Measurements from ENCODE around the gene OR1Q1. TPM values are rescaled to one million over a fixed set of nuclear protein-coding genes. Genes with fewer than 3 reads are reported as not detected.
"Not testable (repeated sequence)": the region's sequence is repeated elsewhere in the genome, so short reads cannot be mapped to it uniquely, and the experiment has no call there.

The OR1Q1 gene, protein sequence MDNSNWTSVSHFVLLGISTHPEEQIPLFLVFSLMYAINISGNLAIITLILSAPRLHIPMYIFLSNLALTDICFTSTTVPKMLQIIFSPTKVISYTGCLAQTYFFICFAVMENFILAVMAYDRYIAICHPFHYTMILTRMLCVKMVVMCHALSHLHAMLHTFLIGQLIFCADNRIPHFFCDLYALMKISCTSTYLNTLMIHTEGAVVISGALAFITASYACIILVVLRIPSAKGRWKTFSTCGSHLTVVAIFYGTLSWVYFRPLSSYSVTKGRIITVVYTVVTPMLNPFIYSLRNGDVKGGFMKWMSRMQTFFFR
- not detected in 2 replicates for total RNA-seq (2014; rRNA removed; shearing (Covaris generic))

DNA sequence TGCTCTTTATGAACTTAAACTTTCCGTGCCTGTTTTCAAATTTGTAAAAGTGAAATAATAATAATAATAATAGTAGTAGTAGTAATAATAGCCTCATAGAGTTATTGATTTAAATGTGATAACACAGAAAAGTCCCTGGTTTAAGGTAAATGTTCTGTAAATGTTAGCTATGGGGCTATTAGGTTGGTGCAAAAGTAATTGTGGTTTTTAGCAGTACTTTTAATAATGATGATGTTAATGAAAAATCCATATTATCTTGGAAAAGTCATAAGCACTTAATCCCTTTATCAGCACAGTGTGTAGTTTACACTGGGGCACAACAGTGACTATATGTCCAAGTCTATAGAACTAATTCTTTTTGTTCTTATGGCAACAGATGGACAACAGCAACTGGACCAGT lies at the start of gene OR1Q1:
Gene OR1Q1, plus strand, starts transcription at position 377 of the 400 bp plus-strand sequence. Its CDS starts 0 bp downstream, at position 377.
- in situ Hi-C loops (cut with HindIII; ENCODE audit: low sequenced_read_pairs), result no loop called here
- DNase-seq (ENCODE audit: low spot score), result no peak

DNA sequence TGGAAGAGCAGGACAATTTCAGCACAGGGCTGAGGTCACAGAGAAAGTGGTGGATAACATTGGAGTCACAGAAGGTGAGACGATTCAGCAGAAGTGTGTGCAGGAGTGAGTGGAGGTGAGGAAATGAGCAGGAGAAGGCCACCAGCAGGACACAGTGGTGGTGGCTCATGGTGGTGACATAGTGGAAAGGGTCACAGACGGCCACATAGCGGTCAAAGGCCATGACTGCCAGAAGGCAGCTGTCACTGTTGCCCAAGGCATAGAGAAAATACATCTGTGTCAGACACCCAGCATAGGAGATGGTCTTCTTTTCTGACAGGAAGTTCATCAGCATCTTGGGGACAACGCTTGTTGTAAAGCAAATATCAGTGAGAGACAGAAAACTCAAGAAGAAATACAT lies 46.6 kb upstream of the OR1Q1 start:
- no peak for DNase-seq (ENCODE audit: low spot score)
- in situ Hi-C loops (cut with HindIII; ENCODE audit: low sequenced_read_pairs), result no loop called here

DNA sequence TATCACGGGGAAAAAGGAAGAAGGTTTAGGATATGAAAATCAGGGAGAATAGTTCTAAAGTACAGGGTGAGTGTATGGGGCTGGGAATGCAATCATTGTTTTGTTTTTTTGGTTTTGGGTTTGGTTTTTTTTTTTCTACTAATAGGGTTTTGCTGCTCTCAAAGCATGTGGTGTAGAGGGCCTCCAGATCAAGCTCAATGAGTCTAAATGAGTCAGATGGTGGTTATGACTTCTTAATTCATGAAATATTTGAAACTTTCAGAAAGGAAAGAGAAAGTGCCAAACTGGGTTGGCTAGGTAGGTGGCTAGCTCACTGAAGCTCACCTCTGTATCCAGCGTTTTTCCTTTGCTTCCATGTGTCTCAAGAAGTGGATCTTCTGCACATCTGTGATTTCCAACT lies 42.1 kb upstream of the OR1Q1 start:
- DNase-seq (ENCODE audit: low spot score), result no peak
- in situ Hi-C loops (cut with HindIII; ENCODE audit: low sequenced_read_pairs), result no loop called here

DNA sequence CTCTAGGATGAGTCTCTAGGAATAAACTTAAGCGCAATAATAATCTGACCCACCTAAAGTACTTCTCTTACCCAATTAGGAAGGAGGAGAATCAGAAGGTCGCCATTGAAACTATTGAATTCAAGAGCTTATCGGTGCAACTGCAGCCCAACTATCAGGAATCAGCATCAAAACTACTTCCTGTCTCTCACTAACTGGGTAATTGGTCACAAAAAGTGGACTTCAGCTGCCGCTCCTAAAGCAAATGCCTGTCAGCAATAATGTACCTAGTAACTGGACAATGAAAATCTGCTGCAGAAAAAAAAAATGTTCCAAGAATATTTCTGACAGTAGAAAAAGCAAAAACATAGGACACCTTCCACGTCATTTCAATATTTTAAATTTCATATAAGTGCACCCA lies 34.7 kb upstream of the OR1Q1 start:
- in situ Hi-C loops (cut with HindIII; ENCODE audit: low sequenced_read_pairs), result no loop called here
- DNase-seq (ENCODE audit: low spot score), result no peak

DNA sequence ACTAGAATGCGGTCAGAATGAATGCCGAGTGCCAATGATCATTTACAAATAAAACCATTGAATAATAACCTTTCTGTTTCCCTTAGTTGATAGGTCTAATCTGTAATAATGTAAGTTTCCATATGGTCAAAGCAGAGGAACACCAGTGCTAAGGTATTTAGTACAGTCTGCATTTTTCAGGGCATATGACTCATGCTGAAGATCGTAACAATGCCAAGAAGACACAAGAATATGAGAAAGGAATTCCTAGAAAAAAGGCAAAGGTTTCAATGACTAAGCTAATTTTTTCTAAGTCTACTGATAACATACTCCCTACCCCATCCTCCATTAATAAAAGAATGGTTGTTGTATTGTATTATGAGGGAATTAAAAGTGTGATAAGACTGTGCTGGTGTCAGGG lies 34.2 kb upstream of the OR1Q1 start:
- in situ Hi-C loops (cut with HindIII; ENCODE audit: low sequenced_read_pairs), result no loop called here
- no peak for DNase-seq (ENCODE audit: low spot score)

DNA sequence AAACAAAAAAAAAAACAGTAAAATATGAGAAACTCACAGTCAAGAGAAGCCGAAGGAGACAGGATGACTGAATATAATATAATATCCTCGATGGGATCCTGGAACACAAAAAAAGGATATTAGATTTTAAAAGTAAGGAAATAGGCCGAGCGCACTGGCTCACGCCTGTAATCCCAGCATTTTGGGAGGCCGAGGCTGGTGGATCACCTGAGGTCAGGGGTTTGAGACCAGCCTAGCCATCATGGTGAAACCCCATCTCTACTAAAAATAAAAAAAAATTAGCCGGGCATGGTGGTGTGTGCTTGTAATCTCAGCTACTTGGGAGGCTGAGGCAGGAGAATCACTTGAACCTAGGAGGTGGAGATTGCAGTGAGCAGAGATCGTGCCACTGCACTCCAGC lies 31.3 kb upstream of the OR1Q1 start, which contains the start of gene OR1L8:
Gene OR1L8, minus strand, starts transcription at position 101 of the 400 bp plus-strand sequence. CDS start 14,907 bp downstream, outside the sequence.
- DNase-seq (ENCODE audit: low spot score); in situ Hi-C loops (cut with HindIII; ENCODE audit: low sequenced_read_pairs): not testable (repeated sequence)

DNA sequence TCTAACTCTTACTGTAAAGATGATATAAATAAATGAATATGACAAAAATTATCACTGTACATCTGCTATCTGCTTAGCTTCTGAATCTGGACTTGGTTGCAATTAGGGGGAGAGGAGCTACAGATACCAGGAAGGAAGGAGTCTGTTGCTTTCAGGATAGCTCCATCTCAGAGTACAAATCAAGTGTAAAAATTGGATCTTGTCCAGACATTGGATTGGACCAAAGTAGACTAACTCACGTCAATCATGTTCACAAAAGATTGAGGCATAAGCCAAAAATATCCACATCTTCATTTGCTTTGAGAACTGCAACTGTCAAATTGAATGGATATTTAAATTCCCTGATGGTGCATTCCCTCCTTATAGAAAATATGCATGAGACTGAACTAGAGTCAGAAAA lies 8.8 kb upstream of the OR1Q1 start:
- no peak for DNase-seq (ENCODE audit: low spot score)
- in situ Hi-C loops (cut with HindIII; ENCODE audit: low sequenced_read_pairs), result no loop called here

DNA sequence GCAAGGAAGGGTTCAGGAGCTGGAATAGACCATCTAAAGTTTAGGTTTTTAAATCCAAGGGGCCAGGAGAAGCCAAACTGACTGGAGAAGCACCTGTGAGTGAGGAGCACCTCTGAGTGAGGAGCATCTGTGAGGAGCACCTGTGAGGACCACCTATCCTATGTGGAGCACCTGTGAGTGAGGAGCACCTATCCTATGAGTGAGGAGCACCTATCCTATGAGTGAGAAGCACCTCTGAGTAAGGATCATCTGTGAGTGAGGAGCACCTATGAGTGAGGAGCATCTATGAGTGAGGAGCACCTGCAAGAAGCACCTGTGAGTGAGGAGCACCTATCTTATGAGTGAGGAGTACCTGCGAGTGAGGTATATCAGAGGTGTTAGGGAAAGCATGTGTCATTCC lies 8.0 kb upstream of the OR1Q1 start:
- in situ Hi-C loops (cut with HindIII; ENCODE audit: low sequenced_read_pairs), result no loop called here
- no peak for DNase-seq (ENCODE audit: low spot score)

DNA sequence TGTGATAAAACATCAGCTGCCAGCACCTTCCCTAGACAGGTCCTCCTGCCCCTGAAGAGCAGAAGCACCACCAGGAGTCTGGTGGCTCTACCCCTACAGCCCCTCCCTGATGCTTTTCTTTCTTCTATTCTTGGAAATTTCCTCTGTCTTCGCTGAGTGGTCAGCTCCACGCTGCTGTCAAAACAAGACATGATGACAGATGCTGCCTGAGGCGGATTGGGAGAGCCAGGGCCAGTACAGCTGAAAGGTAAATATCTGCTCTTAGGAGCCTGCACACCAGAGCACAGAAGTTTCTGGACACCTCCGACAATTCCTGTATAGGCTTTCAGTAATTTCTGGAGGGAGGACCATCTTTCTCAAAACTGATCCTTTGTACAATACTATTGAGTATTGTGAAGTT lies 4.7 kb upstream of the OR1Q1 start:
- DNase-seq (ENCODE audit: low spot score), result no peak
- in situ Hi-C loops (cut with HindIII; ENCODE audit: low sequenced_read_pairs), result no loop called here

DNA sequence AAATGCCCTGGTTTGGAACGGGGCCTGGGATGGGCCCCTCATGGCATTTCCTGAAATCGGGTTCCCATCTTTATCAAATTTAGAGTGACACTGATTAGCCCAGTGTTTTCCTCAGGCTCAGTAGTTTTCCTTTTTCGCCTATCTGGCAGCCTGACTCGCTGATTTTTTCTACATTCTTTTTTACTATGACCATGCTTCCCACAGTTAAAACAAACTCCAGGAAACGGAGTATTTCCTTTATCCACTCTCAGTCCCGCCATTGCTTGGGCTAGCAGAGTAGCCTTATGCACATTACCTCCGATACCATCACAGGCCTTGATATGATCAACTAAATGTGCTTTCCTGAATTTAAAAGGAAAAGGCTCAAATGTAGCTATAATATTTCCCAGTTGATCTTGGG lies 5.5 kb downstream of the OR1Q1 start:
- in situ Hi-C loops (cut with HindIII; ENCODE audit: low sequenced_read_pairs), result no loop called here
- no peak for DNase-seq (ENCODE audit: low spot score)

DNA sequence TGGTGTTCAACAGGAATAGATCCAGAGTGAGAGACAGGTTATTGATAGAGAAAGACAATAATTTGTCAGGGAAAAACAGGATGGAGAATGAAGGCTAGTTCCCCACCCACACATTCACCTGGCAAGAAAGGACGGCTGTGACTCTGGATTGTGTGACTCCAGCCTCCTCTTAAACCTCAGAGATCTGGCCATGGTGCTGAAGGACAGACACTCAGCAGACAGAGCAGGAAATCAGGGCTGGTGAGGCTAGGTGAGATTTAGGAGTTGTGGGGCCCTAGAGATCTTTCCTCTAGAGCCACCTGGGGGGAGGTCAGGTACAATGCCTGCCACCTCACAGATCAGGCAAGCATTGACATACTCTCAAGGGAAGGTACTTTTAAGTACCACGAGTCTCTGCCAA lies 27.7 kb downstream of the OR1Q1 start:
- DNase-seq (ENCODE audit: low spot score), result no peak
- in situ Hi-C loops (cut with HindIII; ENCODE audit: low sequenced_read_pairs), result no loop called here

DNA sequence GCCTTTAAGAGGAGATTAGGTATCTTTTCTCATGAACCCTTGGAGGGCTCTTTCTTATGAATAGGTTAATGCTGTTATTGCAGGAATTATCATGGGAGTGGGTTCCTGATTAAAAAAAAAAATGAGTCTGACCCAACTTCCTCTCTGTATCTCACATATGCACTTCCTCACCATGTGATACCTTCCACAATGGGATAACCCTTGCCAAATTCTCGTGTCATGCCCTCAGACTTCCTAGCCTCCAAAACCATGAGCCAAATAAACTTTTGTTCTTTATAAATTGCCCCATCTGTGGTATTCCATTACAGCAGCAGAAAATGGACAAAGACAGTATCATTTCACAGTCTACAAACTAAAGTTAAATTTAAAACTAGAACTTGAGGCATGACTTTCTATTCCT lies 41.8 kb downstream of the OR1Q1 start:
- no peak for DNase-seq (ENCODE audit: low spot score)
- in situ Hi-C loops (cut with HindIII; ENCODE audit: low sequenced_read_pairs), result no loop called here

DNA sequence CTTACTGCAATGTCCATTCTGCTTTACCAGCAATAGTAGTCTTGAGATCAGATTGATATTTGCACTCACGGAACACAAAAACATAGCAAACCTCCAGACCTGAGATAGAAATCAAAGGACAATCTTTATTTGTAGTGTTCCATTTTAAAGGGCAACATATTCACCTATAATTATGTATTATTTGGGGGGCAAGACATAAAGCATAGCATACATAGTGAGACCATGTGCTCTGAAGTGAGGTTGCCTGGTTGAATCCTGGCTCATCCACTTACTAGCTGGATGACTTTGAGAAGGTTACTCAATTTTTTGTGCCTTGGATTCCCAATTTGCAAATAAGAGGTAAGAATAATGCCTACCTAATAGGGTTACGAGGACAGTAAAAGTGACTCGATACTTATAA lies 43.0 kb downstream of the OR1Q1 start, which contains the start of gene OR1B1:
Gene OR1B1, minus strand, starts transcription at position 101 of the 400 bp plus-strand sequence.
- in situ Hi-C loops (cut with HindIII; ENCODE audit: low sequenced_read_pairs), result no loop called here
- DNase-seq (ENCODE audit: low spot score), result no peak

DNA sequence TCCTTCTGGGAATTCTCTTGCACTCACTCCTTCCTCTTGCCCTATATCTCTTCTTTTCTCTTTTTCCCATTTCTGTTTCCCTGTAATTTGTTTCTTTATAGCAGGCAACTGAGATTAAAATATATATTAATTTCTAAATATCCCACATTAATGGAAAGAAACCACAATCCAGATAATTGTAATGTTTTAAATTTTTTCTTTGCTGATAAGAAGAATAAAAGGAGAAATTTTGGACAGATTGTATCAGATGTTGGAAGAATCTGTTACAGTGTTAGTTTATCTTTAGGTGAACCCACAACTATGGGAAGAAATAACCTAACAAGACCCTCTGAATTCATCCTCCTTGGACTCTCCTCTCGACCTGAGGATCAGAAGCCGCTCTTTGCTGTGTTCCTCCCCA lies 46.9 kb downstream of the OR1Q1 start, which contains the start of gene OR1L1:
Gene OR1L1, plus strand, starts transcription at position 301 of the 400 bp plus-strand sequence. Its CDS starts 0 bp downstream, at position 301.
- in situ Hi-C loops (cut with HindIII; ENCODE audit: low sequenced_read_pairs), result no loop called here
- DNase-seq (ENCODE audit: low spot score), result no peak

Other genes with a start within 250 kb of the OR1Q1 start
- gene PTGS1, start 243.7 kb upstream of the OR1Q1 start, total RNA-seq (2014; rRNA removed; shearing (Covaris generic)), result not detected in 2 replicates
- not detected in 2 replicates for gene OR1J1, start 136.8 kb upstream of the OR1Q1 start, total RNA-seq (2014; rRNA removed; shearing (Covaris generic))
- not detected in 2 replicates for gene OR1J2, start 103.9 kb upstream of the OR1Q1 start, total RNA-seq (2014; rRNA removed; shearing (Covaris generic))
- not detected in 2 replicates for gene OR1J4, start 95.6 kb upstream of the OR1Q1 start, total RNA-seq (2014; rRNA removed; shearing (Covaris generic))
- gene OR1N1, start 87.4 kb upstream of the OR1Q1 start, total RNA-seq (2014; rRNA removed; shearing (Covaris generic)), result not detected in 2 replicates
- not detected in 2 replicates for gene OR1N2, start 61.6 kb upstream of the OR1Q1 start, total RNA-seq (2014; rRNA removed; shearing (Covaris generic))
- not detected in 2 replicates for gene OR1L8, start 31.4 kb upstream of the OR1Q1 start, total RNA-seq (2014; rRNA removed; shearing (Covaris generic))
- not detected in 2 replicates for gene OR1B1, start 42.9 kb downstream of the OR1Q1 start, total RNA-seq (2014; rRNA removed; shearing (Covaris generic))
- not detected in 2 replicates for gene OR1L1, start 47.0 kb downstream of the OR1Q1 start, total RNA-seq (2014; rRNA removed; shearing (Covaris generic))
- gene OR1L3, start 60.4 kb downstream of the OR1Q1 start, total RNA-seq (2014; rRNA removed; shearing (Covaris generic)), result not detected in 2 replicates
- gene OR1L4, start 109.3 kb downstream of the OR1Q1 start, total RNA-seq (2014; rRNA removed; shearing (Covaris generic)), result not detected in 2 replicates
- gene OR1L6, start 127.6 kb downstream of the OR1Q1 start, total RNA-seq (2014; rRNA removed; shearing (Covaris generic)), result not detected in 2 replicates
- not detected in 2 replicates for gene OR5C1, start 174.2 kb downstream of the OR1Q1 start, total RNA-seq (2014; rRNA removed; shearing (Covaris generic))
- gene OR1K1, start 185.4 kb downstream of the OR1Q1 start, total RNA-seq (2014; rRNA removed; shearing (Covaris generic)), result not detected in 2 replicates
- 26.6 and 27.0 TPM in 2 replicates for gene PDCL, start 213.8 kb downstream of the OR1Q1 start, total RNA-seq (2014; rRNA removed; shearing (Covaris generic))

All from G401 (cell line).